Measurements from ENCODE around the gene PIF1.

The PIF1 gene

DNA sequence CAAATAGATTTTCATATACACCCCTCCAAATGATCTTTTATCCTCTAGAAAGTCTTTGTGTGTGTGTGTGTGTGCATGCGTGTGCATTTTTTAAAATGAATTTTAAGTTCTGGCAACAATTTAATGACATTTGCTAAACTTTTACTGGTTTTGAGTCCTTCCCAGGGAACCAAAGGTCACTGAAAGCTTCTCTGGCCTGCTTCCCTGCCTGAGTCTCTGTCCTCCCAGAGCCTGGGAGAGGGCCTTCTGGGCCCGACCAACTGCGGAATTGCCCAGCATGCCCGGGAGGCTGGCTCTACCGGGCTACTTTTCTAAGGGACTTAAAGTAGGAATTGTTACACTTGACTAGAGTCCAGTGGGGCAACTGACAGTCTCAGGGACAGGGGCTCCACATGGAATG, 42.7 kb downstream of the PIF1 start:
- Histone ChIP-seq H3K27ac (ENCODE audit: low read depth, low read length) (no peak overlapping the region), H3K4me1 (ENCODE audit: insufficient read depth, low read length) (no peaks in the 10 kb centered on the region), H3K27me3 (ENCODE audit: control insufficient read depth in 1 of 2, insufficient read depth in 2 of 2, low read length in 2 of 2) (no peaks in the 10 kb centered on the region), H3K9ac (ENCODE audit: low read length) (no peak overlapping the region), H3K4me3 (ENCODE audit: low read depth in 1 of 2, low read length in 2 of 2) (no peak overlapping the region), H3K9me3 (ENCODE audit: low read length) (no peaks in the 10 kb centered on the region), H3K36me3 (ENCODE audit: insufficient read depth, low read length) (no peaks in the 10 kb centered on the region)

DNA sequence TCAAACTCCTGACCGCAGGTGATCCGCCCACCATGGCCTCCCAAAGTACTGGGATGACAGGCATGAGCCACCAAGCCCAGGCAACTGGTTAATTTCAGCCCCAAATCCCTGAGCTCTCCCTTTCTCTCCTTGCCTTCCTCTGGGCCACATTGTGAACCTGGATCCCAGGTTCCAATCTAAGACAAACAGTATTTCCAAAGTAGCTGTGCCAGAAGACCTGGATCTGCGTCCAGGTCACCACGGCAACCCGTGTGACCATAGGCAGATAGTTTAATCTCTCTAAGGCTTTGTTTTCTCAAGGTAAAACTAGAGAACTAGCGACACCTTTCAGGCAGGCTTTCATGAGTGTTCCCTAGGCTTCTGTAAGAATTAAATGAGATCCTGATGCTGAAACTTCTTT, 44.1 kb downstream of the PIF1 start:
- Histone ChIP-seq H3K9ac (ENCODE audit: low read length) (no peak overlapping the region), H3K36me3 (ENCODE audit: insufficient read depth, low read length) (no peaks in the 10 kb centered on the region), H3K27ac (ENCODE audit: low read depth, low read length) (no peak overlapping the region), H3K4me1 (ENCODE audit: insufficient read depth, low read length) (peaks cover 11% of the 10 kb centered on the region), H3K27me3 (ENCODE audit: control insufficient read depth in 1 of 2, insufficient read depth in 2 of 2, low read length in 2 of 2) (no peaks in the 10 kb centered on the region), H3K4me3 (ENCODE audit: low read depth in 1 of 2, low read length in 2 of 2) (no peak overlapping the region), H3K9me3 (ENCODE audit: low read length) (no peaks in the 10 kb centered on the region)

DNA sequence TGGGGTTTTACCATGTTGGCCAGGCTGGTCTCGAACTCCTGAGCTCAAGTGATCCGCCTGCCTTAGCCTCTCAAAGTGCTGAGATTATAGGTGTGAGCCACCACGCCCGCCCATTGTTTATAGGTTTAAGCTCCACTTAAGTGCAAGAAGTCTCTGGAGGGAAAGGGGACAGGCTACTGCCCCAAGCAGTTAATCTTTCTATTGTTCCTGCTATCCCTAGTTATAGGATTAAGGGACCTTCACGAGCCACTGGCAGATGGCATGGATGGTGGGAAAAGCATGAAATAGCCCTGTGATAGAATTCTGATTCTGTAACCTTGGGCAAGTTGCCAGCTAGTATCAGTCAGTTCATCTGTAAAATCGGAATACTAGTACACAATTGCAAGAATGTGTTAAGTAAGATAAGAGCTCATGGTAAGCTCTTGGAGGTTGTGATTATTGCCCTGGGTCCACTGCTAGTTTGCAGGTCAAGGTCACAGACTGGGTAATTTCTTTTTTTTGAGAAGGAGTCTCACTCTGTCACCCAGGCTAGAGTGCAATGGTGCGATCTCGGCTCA, 44.8 kb downstream of the PIF1 start:
- no peaks in the 10 kb centered on the region for H3K36me3 ChIP-seq (ENCODE audit: insufficient read depth, low read length)
- no peak overlapping the region for H3K4me3 ChIP-seq (ENCODE audit: low read depth in 1 of 2, low read length in 2 of 2)
- no peak overlapping the region for H3K9ac ChIP-seq (ENCODE audit: low read length)
- H3K9me3 ChIP-seq (ENCODE audit: low read length) = no peaks in the 10 kb centered on the region
- no peaks in the 10 kb centered on the region for H3K27me3 ChIP-seq (ENCODE audit: control insufficient read depth in 1 of 2, insufficient read depth in 2 of 2, low read length in 2 of 2)
- no peak overlapping the region for H3K27ac ChIP-seq (ENCODE audit: low read depth, low read length)
- peaks cover 11% of the 10 kb centered on the region for H3K4me1 ChIP-seq (ENCODE audit: insufficient read depth, low read length)

DNA sequence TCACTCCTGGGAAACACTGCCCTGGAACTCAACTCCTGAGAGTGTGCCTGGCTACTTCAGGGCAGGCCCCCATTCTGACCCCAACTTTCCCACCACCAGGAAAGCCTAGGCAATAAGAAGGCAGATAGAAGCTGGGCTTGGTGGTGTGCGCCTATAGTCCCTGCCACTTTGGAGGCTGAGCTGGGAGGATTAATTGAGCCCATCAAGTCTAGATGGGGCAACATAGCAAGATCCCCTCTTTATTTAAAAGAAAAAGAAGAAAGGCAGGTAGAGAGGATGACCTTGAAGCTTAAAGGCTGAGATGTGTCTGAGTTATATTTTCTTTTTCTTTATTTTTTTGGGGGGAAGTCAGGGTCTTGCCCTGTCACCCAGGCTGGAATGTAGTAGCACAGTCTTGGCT, 45.8 kb downstream of the PIF1 start:
- Histone ChIP-seq H3K27ac (ENCODE audit: low read depth, low read length) (no peak overlapping the region), H3K9me3 (ENCODE audit: low read length) (no peaks in the 10 kb centered on the region), H3K4me1 (ENCODE audit: insufficient read depth, low read length) (peaks cover 11% of the 10 kb centered on the region), H3K9ac (ENCODE audit: low read length) (no peak overlapping the region), H3K4me3 (ENCODE audit: low read depth in 1 of 2, low read length in 2 of 2) (no peak overlapping the region), H3K36me3 (ENCODE audit: insufficient read depth, low read length) (no peaks in the 10 kb centered on the region), H3K27me3 (ENCODE audit: control insufficient read depth in 1 of 2, insufficient read depth in 2 of 2, low read length in 2 of 2) (no peaks in the 10 kb centered on the region)

DNA sequence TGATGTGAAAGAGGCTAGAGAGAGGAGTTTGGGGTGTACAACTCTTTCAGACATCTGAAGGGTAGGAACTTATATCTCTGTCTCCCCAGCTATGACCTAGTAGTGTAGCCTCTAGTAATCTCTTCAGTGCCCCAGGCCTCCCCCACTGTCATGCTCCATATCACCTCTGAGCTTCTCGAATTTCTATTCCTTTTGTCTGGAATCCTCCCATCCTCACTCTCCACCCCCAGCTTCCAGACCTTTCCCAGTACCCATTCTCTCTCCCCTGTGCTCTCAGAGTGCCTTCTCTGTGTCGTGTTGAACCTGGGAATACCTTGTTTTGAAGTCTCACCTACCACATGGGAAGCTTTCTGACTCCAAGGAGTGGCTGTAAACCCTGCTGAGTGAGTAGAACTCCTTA, 46.4 kb downstream of the PIF1 start:
- Histone ChIP-seq H3K27ac (ENCODE audit: low read depth, low read length) (no peak overlapping the region), H3K9me3 (ENCODE audit: low read length) (no peaks in the 10 kb centered on the region), H3K4me3 (ENCODE audit: low read depth in 1 of 2, low read length in 2 of 2) (no peak overlapping the region), H3K36me3 (ENCODE audit: insufficient read depth, low read length) (no peaks in the 10 kb centered on the region), H3K4me1 (ENCODE audit: insufficient read depth, low read length) (peaks cover 11% of the 10 kb centered on the region), H3K9ac (ENCODE audit: low read length) (no peak overlapping the region), H3K27me3 (ENCODE audit: control insufficient read depth in 1 of 2, insufficient read depth in 2 of 2, low read length in 2 of 2) (no peaks in the 10 kb centered on the region)

DNA sequence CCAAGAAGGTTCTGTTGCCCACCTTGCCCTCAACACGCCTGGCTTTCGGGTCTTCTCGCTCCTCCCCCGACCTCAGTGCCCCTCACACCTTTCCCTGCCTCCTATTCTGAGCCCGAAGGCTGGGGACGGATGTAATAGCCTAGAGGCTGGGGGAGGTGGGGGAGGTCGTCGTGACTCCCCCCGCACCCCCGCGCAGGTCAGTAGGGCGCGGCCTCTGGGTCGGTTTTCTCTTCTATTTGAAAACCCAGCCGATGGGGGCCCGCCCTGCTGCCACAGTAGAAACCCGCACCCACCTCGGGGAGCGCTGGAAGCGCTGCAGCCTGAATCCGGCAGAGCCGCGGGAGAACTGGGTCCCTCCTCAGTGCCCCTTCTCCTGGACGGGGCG, 49.1 kb downstream of the PIF1 start:
- H3K9me3 ChIP-seq (ENCODE audit: low read length) = no peaks in the 10 kb centered on the region
- peak overlapping the region; percentile 97 for H3K27ac ChIP-seq (ENCODE audit: low read depth, low read length)
- peak overlapping the region; percentile 89 for H3K9ac ChIP-seq (ENCODE audit: low read length)
- no peaks in the 10 kb centered on the region for H3K36me3 ChIP-seq (ENCODE audit: insufficient read depth, low read length)
- H3K4me3 ChIP-seq (ENCODE audit: low read depth in 1 of 2, low read length in 2 of 2) = peak overlapping the region; percentile 74 to 90
- H3K27me3 ChIP-seq (ENCODE audit: control insufficient read depth in 1 of 2, insufficient read depth in 2 of 2, low read length in 2 of 2) = no peaks in the 10 kb centered on the region
- peaks cover 28% of the 10 kb centered on the region for H3K4me1 ChIP-seq (ENCODE audit: insufficient read depth, low read length)

DNA sequence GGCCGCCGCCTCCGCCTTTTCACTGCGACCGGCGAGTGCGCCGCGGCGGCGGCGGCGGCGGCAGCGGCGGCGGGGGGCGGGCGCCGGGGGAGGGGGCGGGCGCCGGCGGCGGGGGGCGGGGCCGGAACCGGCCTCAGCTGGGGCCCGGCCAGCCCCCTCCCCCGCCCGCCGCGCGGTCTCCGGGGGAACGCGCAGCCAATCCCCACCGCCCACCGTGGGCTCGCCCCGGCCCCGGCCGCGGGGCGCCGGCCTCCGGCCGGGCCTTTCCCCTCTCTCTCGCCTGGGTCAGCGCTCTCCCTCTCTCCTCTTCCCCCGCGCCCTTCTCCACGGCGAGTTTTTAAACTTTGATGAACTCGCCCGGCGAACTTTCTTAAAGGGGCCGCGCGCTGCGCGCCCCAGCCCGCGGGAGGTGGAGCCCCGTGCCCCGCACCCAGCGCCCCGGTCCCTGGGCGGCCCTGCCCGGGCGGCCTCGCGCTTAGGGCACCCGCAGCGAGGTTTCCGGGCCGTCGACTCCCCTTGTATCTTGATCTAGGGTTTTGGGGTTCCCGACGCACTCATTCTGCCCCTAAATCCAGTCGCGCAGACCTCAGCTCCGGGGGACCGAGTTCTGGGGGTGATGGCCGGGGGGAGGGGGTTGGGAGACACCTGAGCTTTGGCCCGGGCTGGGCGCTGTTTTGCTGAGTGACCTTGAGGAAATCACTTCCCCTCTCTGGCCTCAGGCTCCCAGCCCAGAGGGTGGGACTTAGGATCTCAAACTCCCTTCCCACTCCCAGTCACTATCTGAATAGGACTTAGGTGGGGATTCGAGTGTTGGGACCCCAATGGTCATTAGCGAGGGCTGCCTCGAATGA, 49.7 kb downstream of the PIF1 start, which contains the start of gene RBPMS2:
RBPMS2 (minus strand) TSS at position 39 of the 851 bp plus-strand sequence. CDS start 270 bp downstream, outside the sequence.
- H3K4me3 ChIP-seq (ENCODE audit: low read depth in 1 of 2, low read length in 2 of 2) = peak within 1 kb of the TSS; percentile 74 to 90
- H3K9me3 ChIP-seq (ENCODE audit: low read length) = no peaks in the 10 kb centered on the region
- no peaks in the 10 kb centered on the region for H3K27me3 ChIP-seq (ENCODE audit: control insufficient read depth in 1 of 2, insufficient read depth in 2 of 2, low read length in 2 of 2)
- H3K9ac ChIP-seq (ENCODE audit: low read length) = peak within 1 kb of the TSS; percentile 97
- no peaks in the 10 kb centered on the region for H3K36me3 ChIP-seq (ENCODE audit: insufficient read depth, low read length)
- H3K4me1 ChIP-seq (ENCODE audit: insufficient read depth, low read length) = peaks cover 28% of the 10 kb centered on the region
- H3K27ac ChIP-seq (ENCODE audit: low read depth, low read length) = peak within 1 kb of the TSS; percentile 97

DNA sequence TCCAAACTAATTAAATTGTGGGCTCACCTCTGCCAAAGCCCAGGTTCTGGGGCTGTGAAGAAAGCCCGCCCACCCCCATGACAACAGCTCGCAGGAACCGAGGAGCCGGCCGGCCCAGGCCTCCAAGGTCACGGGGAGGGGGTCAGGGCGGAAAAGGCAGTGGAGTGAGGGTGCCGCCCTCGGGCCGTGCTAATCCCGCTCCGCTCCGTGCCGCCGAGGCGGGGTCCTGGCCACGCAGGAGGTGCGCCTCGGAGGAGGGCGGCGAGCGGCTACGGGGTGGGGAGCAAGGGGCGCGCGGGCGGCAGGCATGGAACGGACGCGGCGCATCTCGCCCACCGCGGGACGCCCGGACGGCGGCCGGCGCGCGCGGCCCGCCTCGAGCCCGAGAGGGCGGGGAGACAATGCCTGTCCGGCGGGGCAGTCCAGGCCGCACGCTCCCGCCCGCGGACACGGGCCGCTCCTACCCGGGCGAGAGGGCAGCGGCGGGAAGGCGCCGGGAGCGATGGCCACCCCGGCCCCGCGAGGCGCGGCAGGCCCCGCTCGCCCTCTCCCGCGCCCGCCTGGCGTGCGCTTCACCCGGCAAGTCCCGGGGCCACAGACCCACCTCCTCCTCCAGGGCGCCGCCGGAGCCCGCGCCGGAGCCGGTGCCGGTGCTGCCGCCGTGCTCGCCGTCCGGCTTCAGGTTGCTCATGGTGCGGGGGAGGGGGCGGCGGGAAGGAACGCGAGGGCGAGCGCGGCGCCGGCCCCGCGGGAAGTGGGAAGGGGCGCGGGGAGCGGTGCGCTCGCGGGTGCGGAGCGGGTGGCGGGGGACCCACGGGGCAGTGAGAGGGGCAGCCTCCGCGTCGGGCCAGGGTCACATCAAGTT, 50.6 kb downstream of the PIF1 start:
- Histone ChIP-seq H3K36me3 (ENCODE audit: insufficient read depth, low read length) (no peaks in the 10 kb centered on the region), H3K9ac (ENCODE audit: low read length) (peak overlapping the region; percentile 97), H3K27ac (ENCODE audit: low read depth, low read length) (peak overlapping the region; percentile 92)

DNA sequence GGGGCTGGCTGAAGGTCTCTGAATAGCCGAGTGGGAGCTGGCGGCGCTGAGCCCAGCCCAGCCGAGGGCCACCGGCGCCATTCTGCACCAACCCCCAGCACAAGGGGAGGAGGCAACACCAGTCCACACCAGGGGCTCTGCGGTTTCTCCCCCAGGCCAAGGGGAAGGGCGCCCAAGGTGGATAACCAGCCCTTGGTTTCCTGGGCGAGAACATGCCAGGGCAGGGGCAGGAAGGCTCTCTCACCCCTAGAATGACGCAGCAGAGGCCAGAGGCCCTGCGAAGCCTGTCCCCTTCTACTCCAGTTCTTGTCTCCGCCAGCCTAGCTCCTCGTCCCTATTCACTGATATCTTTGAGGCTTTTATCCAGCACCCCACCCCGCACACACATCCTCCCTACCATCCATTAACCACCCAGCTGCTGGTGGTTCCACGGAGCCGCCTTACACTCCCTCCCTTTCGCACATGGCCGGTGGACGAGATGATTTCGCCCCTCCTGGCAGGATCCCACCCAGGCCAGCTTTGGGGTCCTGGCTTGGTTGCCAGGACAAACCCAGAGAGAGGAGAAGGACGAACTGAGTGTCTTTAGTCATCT, 51.3 kb downstream of the PIF1 start:
- Histone ChIP-seq H3K27me3 (ENCODE audit: control insufficient read depth in 1 of 2, insufficient read depth in 2 of 2, low read length in 2 of 2) (no peaks in the 10 kb centered on the region), H3K36me3 (ENCODE audit: insufficient read depth, low read length) (no peaks in the 10 kb centered on the region), H3K4me3 (ENCODE audit: low read depth in 1 of 2, low read length in 2 of 2) (peak overlapping the region; percentile 74 to 78), H3K9ac (ENCODE audit: low read length) (peak overlapping the region; percentile 97), H3K27ac (ENCODE audit: low read depth, low read length) (peak overlapping the region; percentile 92), H3K9me3 (ENCODE audit: low read length) (no peaks in the 10 kb centered on the region), H3K4me1 (ENCODE audit: insufficient read depth, low read length) (peaks cover 28% of the 10 kb centered on the region)

More for the DNA sequence above, 50.6 kb downstream of the PIF1 start:
- Histone ChIP-seq H3K4me3 (ENCODE audit: low read depth in 1 of 2, low read length in 2 of 2) (peak overlapping the region; percentile 74 to 78), H3K4me1 (ENCODE audit: insufficient read depth, low read length) (peaks cover 28% of the 10 kb centered on the region), H3K27me3 (ENCODE audit: control insufficient read depth in 1 of 2, insufficient read depth in 2 of 2, low read length in 2 of 2) (no peaks in the 10 kb centered on the region), H3K9me3 (ENCODE audit: low read length) (no peaks in the 10 kb centered on the region)

DNA sequence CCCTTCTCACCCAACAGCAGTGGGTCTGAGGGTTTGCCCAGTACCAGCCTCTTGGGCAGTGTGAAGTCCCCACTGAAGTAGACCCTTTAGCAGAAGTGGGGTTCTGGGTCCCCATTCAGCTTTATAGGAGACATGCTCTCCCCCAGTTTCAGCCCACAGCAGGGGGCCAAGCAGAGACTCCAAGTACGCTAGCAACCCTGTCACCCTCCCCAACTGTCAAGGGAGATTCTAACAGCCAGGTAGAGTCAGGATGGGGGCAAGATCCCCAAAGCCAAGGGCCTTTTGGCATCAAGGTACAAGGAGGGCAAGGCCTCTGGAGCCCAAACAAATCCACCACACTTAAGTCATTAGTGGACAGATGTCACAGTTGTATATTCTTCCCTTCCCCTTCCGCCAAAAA, 51.8 kb downstream of the PIF1 start:
- peak overlapping the region; percentile 1 to 74 for H3K4me3 ChIP-seq (ENCODE audit: low read depth in 1 of 2, low read length in 2 of 2)
- peak overlapping the region; percentile 92 for H3K27ac ChIP-seq (ENCODE audit: low read depth, low read length)

DNA sequence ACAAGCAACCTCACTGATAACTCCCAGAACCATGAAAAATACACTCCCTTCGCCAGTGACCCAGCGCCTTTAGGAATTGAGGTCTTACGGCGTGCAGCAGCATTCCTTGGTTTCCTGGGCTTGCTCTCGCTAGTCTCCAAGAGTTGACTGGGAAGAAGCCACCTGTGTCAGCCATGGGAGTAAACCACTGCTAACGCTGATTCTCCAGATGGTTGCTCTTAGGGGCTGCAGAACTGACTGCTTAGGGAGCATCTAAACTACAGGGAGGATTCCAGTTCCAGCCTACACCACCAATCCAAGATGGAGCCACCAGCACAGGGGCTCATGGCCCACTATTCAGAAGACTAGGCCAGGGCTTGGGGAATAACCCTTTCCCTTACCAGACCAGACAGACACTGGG, 52.5 kb downstream of the PIF1 start:
- H3K36me3 ChIP-seq (ENCODE audit: insufficient read depth, low read length) = no peaks in the 10 kb centered on the region
- peak overlapping the region; percentile 92 for H3K27ac ChIP-seq (ENCODE audit: low read depth, low read length)
- H3K4me3 ChIP-seq (ENCODE audit: low read depth in 1 of 2, low read length in 2 of 2) = peak overlapping the region in 1 of 2 donors; percentile 74
- H3K27me3 ChIP-seq (ENCODE audit: control insufficient read depth in 1 of 2, insufficient read depth in 2 of 2, low read length in 2 of 2) = no peaks in the 10 kb centered on the region
- H3K9me3 ChIP-seq (ENCODE audit: low read length) = no peaks in the 10 kb centered on the region
- H3K4me1 ChIP-seq (ENCODE audit: insufficient read depth, low read length) = peaks cover 28% of the 10 kb centered on the region
- H3K9ac ChIP-seq (ENCODE audit: low read length) = peak overlapping the region; percentile 97

More for the DNA sequence above, 51.8 kb downstream of the PIF1 start:
- Histone ChIP-seq H3K27me3 (ENCODE audit: control insufficient read depth in 1 of 2, insufficient read depth in 2 of 2, low read length in 2 of 2) (no peaks in the 10 kb centered on the region), H3K9ac (ENCODE audit: low read length) (peak overlapping the region; percentile 97), H3K36me3 (ENCODE audit: insufficient read depth, low read length) (no peaks in the 10 kb centered on the region), H3K4me1 (ENCODE audit: insufficient read depth, low read length) (peaks cover 28% of the 10 kb centered on the region), H3K9me3 (ENCODE audit: low read length) (no peaks in the 10 kb centered on the region)
